ENCODE results near the gene IGSF5.
"Not testable (repeated sequence)": the region's sequence is repeated elsewhere in the genome, so short reads cannot be mapped to it uniquely, and the experiment has no call there.

IGSF5 gene

GRCh38 chr21:39739531-39739930 lies 5.5 kb upstream of the IGSF5 start:
- not testable (repeated sequence) for DNase-seq

DNA sequence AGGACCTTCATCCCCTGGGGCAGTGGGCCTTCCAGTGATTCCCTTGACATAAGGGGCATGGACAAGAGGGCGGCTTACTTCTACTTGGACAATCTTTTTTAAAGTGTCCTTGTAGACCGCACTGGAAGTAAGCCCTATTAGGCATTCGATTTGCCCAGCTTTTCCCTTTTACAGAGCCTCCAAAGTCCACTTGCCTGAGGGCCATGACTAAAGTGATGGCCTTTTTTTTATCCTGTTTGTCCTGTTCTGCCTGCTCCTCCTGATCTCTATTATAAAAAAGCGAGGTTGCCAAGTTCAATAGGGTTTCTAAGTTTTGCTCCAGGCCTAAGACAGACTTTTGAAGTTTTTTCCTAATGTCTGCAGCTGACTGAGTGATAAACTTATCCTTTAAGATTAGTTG lies 2.4 kb upstream of the IGSF5 start:
- DNase-seq = not testable (repeated sequence)

DNA sequence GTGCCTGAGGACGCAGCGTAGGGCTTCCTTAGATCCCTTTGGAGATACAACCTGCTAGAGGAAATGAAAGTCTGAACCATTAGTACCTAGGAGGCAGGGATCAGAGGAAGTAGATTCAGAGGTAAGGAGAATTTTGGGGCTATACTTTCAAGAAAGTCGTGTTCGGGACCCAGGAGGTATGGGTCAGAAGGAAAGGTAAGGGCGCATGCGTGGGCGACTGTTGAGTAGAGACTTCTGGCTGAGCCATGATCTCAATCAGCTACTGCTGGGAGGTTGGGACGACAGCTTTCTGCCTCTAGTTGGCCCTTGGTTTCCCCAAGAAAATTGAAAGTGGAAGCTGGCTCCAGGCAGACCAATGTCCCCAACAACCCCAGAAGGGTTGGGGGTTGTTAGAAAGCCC lies 349 bp downstream of the IGSF5 start:
- not testable (repeated sequence) for DNase-seq

- DNase-seq = no peak
Measured at GRCh38 chr21:39750670-39751069, 5.7 kb downstream of the IGSF5 start.

DNA sequence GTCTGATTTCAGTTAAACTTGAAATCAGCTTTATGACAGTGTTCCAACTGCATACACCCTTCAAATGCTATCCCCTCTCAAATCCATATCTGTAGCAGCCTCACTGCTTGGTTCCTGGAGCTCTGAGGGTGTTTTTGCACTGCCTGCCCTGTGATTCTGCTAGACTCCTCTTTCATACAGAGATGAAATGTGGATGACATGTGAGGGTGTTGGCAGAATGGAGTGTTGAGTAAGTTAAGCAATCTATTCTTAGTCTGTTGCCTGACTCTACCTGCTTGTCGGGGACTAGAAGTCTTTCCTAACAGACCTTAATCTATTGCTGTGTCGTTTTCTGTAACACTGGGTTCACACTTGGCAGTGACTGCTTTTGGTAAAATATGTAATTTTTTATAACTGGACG lies 9.8 kb downstream of the IGSF5 start:
- DNase-seq = no peak

- DNase-seq = no peak
Measured at GRCh38 chr21:39756285-39756684, 11.3 kb downstream of the IGSF5 start.

DNA sequence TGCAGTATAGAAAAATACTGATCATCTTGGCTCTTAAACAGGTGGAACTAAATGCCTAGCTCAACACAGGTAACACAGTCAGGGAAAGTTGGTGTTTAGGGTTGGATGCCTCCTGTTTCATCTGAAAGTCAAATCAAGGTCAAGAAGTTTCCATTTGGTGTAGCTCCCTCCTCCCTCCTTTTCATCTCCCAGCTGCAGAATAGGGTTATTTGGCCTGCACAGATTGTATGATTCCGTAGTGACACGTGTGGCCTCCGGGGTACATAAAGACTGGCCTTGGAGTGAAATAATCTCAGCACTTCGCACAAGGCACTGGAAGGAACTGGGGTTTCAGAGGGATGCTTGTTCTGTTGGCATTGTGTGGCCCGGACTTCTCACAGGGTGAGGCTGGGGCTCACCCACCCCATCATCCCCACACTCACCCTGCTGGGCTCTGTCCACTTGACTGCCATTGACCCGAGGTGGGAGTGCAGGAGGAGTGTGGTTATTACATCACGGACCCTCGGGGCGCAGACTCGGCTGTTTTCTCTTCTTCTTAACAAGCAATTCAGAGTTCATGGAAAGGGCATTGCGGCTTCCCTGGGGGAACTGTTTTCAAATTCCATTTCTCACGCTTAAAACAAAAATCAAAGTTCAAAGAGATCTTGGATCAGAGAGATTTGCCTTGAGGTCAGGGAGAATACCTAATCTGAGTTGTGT lies 18.4 kb downstream of the IGSF5 start:
- DNase-seq = no peak

- no peak for DNase-seq
Measured at GRCh38 chr21:39774227-39774626, 29.2 kb downstream of the IGSF5 start.

DNA sequence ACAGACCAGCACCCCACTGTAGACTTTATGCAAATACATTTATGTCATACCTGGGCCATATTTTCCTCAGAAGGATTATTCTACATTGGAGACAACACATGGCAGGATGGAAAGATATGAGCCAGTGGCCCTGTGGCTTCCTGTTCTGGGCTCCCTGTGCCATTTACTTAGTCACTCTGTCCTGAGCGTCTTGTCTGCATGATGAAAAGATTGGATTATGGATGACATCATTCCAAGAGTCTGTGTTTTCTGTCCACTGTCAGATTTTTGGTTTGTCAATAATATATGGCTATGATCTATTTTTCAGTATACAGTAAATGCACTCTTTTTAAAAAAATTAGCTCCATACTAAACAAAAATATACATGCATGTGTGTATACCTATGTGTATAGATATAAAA lies 30.8 kb downstream of the IGSF5 start:
- DNase-seq = no peak

GRCh38 chr21:39776589-39776988 lies 31.6 kb downstream of the IGSF5 start:
- DNase-seq = no peak

DNA sequence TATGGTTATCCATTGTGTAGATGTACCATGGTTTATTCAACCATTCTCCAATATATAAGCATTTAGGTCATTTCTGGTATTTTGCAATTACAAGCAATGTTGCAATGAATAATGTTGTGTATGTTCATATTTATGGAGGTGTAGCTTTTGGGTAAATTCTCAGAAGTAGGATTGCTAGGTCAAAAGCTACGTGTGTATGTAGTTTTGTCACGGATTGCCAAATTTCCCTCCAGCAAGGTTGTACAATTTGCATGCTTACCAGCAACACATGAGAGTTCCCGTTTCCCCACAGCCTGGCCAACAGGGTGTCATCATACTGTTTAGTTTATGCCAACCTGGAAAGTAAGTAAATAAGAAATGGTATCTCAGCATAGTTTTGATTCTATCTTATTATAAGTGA lies 36.3 kb downstream of the IGSF5 start:
- no peak for DNase-seq

GRCh38 chr21:39788383-39788782 lies 43.4 kb downstream of the IGSF5 start:
- DNase-seq = peak; percentile 38

DNA sequence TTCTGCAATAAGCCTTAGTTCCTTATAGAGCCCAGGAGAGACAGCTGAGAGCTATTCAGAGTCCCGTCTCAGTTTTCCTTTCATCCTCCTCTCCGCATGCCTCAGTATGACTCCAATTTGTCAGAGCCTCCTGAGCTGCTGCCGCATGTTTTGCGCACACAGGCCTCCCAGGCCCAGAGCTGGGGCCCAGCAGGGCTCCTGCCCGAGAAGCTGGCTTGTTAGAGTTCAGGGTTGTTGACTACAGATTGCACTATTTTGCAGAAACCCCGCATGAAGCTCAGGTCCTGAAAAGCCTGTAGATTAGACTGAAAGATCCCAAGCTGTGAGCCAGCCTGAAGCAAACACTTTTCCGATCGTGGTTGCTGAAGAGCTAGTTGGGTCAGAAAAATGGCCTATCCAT lies 51.5 kb downstream of the IGSF5 start:
- DNase-seq = no peak

- no peak for DNase-seq
Measured at GRCh38 chr21:39799178-39799577, 54.2 kb downstream of the IGSF5 start.

DNA sequence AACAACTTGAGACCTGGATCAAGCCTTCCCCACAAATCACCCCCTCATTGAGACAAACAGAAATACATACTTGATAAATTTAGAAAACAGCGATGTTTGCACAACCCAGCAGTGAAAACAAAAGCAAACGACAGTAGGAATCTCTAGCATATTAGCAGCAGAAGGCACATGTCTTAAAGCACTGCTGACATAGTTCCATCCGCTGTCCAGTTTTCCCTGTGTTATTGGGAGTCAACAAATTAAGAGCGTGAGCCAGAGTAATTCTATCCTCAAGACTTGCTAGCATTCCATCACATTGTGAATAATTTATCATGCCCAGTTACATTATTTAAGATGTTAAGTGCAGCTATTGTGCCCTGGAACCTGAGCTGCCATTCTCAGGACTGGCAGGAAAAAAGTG lies 55.3 kb downstream of the IGSF5 start:
- no peak for DNase-seq

DNA sequence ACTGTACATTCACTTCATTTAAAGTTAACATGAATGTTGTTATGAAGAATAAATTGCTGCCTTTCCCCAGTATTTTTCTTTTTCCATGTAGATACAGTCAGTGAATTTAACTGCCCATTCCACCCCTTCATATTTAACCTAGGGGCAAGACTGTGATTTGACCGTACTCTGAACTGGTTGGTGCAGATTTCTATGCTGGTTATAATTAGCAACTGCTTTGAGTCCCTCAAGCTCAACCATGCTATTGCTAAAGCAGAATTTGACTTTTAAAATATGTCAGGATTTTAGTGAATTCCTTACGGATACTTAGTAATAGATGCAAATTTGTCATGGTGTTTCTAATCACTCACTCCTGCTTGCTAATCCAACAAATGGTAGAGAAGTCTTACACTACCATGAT lies 57.2 kb downstream of the IGSF5 start:
- DNase-seq = no peak

DNA sequence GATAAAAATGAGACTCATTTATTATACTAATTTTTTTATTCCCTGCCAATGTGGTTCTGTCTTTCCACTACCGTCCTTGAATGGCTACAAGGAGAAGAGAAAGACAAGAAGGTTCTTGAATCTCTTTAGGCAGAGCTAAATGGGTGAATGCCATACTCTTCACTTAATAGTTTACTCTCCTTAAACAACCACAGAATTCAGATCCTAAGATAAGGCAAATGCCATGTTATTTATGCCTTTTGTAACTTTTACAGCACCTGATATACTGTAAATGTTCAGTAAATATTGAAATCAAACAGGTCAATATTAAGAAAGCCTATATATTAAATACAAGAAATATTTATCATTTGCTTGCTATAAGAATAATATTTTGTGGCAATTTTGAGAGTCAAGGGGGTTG lies 58.4 kb downstream of the IGSF5 start:
- DNase-seq = no peak

DNA sequence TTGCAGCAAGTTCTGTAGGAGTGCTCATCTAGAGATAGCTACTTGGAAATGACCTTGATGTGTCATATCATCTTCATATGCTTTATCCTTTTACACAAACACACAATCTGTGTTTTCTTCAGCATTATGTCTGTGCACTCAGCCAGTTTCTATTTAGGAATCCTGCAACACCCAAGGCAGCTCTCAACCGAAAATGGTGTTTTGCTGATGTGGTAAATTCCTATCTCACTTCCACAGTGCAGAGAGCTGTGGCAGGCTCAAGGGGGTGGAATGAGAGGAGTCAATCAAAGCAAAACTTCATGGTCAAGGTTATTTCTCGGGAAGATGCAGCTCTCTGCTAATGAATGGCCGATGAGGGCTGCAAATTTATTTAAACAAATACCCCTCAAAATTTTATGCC lies 59.3 kb downstream of the IGSF5 start:
- DNase-seq = no peak

DNA sequence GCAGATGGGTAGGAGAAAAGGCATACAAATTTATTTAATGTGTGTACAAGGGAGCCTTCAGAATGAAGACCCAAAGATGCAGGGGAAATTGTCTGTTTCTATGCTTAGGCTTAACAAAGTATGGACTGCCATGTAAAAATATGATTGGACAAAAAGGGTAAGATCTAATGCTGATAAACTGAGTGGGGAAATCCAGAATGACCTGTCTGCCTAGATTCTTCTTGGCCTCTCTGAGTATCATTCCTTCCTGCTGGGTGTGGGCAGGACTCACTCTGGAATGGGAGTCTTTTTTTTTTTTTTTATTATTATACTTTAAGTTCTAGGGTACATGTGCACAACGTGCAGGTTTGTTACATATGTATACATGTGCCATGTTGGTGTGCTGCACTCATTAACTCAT lies 61.0 kb downstream of the IGSF5 start:
- no peak for DNase-seq

DNA sequence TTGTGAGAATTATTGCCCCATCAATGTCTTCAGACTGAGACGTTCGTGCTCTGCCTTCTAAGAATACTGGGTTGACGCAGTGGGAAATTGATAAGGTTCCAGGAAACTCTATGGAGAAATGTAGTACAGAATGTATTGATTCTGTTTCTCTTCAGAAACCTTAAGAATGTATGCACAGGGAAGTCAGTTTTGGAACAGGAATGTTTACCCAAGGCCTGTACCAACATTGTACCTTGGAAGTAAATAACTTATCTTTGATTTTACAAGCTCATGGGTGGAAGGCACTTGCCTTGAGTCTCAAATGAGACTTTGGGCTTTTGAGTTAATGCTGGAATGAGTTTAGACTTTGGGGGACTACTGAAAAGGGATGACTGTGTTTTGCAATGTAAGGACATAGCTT lies 62.8 kb downstream of the IGSF5 start:
- no peak for DNase-seq

DNA sequence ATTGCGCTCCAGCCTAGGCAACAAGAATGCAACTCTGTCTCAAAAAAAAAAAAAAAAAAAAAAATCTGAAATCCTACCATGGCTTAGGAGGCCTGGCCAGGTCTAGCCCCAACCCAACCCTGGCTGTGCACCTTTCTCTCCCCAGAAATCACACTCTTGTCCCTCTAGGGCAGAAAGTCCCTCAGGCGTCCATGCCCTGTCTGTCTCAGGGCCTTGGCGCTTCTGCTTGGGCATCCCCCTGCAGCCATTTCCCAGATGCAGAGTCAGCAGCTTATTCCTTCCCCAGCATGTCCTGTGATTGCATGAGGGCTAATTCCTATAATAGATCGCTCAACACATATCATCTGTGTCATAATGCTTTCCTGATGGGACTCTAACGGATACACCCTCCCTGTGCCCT lies 65.0 kb downstream of the IGSF5 start:
- DNase-seq = no peak

DNA sequence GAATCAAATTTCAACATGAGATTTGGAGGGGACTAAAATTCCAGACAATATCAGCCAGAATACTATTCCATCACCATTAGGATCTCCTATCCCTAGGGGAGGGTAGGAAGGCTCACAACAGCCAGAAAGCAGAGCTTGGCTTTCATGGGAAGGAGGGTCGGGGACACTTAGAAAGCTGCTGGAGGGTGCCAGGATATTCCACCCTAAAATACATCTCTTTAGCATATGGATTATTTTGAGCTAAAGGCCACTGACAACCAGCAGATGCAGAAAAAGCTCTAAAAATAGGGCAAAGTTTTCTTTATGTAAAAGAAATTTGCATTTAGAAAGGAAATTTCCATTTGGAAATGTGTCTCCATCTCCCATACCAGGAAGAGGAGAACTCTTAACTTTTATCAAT lies 68.0 kb downstream of the IGSF5 start:
- DNase-seq = no peak

GRCh38 chr21:39818557-39818956 lies 73.6 kb downstream of the IGSF5 start:
- DNase-seq = no peak

- no peak for DNase-seq
Measured at GRCh38 chr21:39822042-39822441, 77.1 kb downstream of the IGSF5 start.

GRCh38 chr21:39825250-39825649 lies 80.3 kb downstream of the IGSF5 start:
- DNase-seq = no peak

GRCh38 chr21:39834543-39834942 lies 89.6 kb downstream of the IGSF5 start:
- DNase-seq = no peak

Data from NCI-H187 treated with DMSO at 0.1 percent for 48 hours (cell line).